GM21515 (cell line): ENCODE data around the gene MAVS.

Experiments
- ATAC-seq: cut with Tn5 transposase; IDR thresholded peaks from one replicate; pipeline ENCODE4 v1.9.1; 2021; ENCODE audit not compliant: unreplicated experiment

The MAVS gene

GRCh38 chr20:3906744-3907721 is 60.4 kb downstream of the MAVS start:
- peak; percentile 74 for ATAC-seq

- no peak for ATAC-seq
Observed at GRCh38 chr20:3908667-3909066, 62.0 kb downstream of the MAVS start.

GRCh38 chr20:3909952-3910366 is 63.3 kb downstream of the MAVS start:
- no peak for ATAC-seq

- no peak for ATAC-seq
Observed at GRCh38 chr20:3910853-3911252, 64.2 kb downstream of the MAVS start.

- ATAC-seq = no peak
Observed at GRCh38 chr20:3911956-3912355, 65.3 kb downstream of the MAVS start.

- no peak for ATAC-seq
Observed at GRCh38 chr20:3914446-3914845, 67.8 kb downstream of the MAVS start.

- ATAC-seq = no peak
Observed at GRCh38 chr20:3915691-3916090, 69.1 kb downstream of the MAVS start.

- ATAC-seq = no peak
Observed at GRCh38 chr20:3916364-3916763, 69.7 kb downstream of the MAVS start.

- no peak for ATAC-seq
Observed at GRCh38 chr20:3919352-3919751, 72.7 kb downstream of the MAVS start.

GRCh38 chr20:3922223-3922982 is 75.8 kb downstream of the MAVS start:
- ATAC-seq = no peak

GRCh38 chr20:3922983-3923339 is 76.3 kb downstream of the MAVS start:
- no peak for ATAC-seq

GRCh38 chr20:3923818-3924217 is 77.2 kb downstream of the MAVS start:
- ATAC-seq = no peak

GRCh38 chr20:3924304-3925112 is 77.9 kb downstream of the MAVS start:
- no peak for ATAC-seq

- no peak for ATAC-seq
Observed at GRCh38 chr20:3925113-3925695, 78.6 kb downstream of the MAVS start.
